NCI-H146 (cell line): Measurements from ENCODE around the gene DNLZ.
A peak's percentile ranks its signal among the peaks of the same experiment; 100 is the strongest.

ENCODE experiments used
- DNase-seq: peaks from one replicate; lab custom pipeline; 2025; lab: John Stamatoyannopoulos, UW

The DNLZ gene

GRCh38 chr9:136343121-136343883 lies 20.2 kb downstream of the DNLZ start:
- no peak for DNase-seq

DNA sequence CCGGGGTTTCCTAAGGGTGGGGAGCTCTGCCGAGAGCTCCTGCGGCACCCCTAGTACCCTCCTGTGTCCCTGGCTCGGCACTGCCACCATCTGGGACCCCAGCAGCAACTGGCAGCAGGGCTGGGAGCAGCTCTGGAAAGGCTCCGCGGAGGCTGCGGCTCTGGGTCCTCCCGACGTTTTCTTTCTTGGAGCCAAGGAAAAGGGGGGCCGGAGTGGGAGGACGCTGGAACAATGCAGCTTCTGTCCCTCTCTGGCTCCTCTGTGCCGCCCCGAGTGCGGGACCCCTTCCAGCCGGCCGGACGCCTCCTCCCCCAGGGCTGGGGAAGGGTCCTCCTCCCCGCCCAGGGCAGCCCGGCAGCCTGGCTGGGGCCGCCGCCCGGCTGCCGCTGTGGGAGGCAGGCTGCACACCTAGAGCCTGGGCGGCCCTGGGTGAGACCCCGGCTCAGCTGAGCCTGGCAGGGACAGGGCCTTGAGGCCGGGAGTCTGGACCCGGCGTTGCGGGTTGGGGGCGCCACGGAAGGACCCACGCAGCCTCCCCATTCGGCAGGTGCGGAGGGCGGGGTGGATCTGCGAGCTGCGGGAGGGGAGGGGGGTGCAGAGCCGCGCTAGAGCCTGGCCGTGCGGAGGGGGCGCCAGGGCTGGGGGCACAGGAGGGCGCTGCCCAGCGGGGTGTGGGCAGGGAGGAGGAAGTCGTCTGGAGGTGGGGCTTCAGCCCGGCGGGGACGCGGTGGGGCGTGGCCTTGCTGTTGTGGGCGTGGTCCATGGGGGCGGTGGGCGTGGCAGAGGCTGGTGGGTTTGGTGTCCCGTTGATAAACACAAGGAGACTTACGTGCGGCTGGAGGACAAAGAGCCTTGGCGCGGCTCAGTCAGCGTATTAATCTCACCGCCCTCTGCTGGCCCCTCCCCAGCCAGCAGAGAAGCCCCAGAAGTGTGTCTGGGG lies 21.1 kb downstream of the DNLZ start:
- no peak for DNase-seq

DNA sequence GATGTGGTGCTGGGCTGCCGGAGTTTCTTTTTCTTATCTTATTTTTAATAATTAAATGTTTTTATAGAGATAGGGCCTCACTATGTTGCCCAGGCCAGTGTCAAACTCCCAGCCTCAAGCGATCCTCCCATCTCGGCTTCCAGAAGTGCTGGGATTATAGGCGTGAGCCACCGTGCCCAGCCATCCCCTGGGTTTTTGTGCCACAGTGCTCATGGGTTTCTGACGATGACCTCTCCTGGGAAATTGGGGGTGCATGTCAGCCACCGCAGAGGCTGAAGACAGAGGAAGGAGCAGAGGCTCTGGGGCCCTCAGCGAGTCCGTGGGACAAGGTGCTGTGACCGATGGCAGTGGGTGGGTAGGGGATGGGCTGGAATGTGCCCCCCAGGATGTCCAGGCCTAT lies 21.8 kb downstream of the DNLZ start:
- no peak for DNase-seq

GRCh38 chr9:136341042-136341655 lies 22.4 kb downstream of the DNLZ start:
- DNase-seq = no peak

DNA sequence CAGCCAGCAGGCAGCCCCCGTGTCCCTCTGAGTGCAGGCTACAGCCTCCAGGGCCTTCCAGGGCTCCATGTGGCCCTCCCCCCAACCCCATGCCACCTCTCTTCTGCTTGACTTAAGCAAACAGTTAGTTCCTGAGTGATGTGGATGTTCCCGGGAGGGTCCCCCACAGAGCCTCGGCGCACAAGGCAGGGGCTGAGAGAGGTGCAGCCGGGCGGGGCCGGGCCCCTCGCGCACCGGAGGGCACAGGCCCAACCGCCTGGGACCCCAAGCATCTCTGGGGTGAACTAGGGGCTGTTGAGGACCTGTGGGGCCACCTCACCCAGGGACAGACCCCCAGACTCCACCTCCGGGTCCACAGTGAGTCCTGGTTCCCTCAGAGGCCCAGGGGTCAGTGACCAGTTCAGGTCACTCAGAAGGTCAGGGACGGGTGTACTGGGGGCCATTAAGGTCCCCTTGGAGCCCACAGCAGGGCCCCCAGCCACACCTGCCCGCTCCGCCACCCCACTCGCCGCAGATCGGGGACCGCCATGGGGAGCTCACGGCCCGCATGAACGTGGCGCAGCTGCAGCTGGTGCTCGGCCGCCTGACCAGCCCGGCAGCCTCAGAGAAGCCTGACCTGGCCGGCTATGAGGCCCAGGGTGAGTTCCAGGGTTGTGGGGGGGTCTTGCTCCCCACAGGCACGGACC lies 23.0 kb downstream of the DNLZ start:
- no peak for DNase-seq

- DNase-seq = no peak
Measured at GRCh38 chr9:136339958-136340310, 23.6 kb downstream of the DNLZ start.

- peak; percentile 18 for DNase-seq
Measured at GRCh38 chr9:136339173-136339957, 24.2 kb downstream of the DNLZ start.

DNA sequence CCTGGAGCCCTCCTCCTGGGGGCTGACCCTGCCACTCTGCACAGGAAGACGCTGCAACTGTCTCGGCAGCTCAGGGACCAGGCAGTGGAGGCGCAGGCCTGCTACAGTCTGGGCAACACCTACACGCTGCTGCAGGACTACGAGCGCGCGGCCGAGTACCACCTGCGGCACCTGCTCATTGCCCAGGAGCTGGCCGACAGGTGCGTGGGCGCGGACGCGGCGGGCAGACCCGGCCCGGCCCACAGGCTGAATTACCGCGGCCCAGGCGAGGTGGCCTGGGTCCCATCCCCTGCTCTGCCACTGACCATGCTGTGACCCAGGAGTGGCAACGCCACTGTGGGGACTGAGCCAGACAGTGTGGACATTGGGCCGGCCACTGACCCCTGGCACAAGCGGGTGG lies 25.0 kb downstream of the DNLZ start:
- DNase-seq = no peak

- no peak for DNase-seq
Measured at GRCh38 chr9:136337416-136338395, 25.8 kb downstream of the DNLZ start.

DNA sequence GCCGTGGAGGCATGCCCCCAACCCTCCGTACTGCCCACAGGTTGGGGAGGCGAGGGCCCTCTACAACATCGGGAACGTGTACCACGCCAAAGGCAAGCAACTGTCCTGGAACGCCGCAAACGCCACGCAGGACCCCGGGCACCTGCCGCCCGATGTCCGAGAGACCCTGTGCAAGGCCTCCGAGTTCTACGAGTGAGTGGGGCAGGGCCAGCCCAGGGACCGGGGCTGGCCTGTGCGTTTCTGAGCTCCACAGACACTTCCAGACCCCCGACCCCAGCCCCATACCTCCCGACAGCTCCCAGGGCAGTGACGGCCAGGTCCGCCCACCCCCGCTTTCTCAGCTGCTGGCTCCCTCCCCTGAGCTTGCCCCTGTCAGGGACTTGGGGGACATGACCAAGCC lies 26.7 kb downstream of the DNLZ start:
- DNase-seq = no peak

GRCh38 chr9:136336156-136336870 lies 27.2 kb downstream of the DNLZ start:
- no peak for DNase-seq

GRCh38 chr9:136335296-136336155 lies 28.0 kb downstream of the DNLZ start:
- no peak for DNase-seq

GRCh38 chr9:136334541-136334940 lies 29.0 kb downstream of the DNLZ start:
- DNase-seq = no peak

- no peak for DNase-seq
Measured at GRCh38 chr9:136333486-136333885, 30.1 kb downstream of the DNLZ start.

GRCh38 chr9:136333045-136333444 lies 30.5 kb downstream of the DNLZ start:
- DNase-seq = no peak

DNA sequence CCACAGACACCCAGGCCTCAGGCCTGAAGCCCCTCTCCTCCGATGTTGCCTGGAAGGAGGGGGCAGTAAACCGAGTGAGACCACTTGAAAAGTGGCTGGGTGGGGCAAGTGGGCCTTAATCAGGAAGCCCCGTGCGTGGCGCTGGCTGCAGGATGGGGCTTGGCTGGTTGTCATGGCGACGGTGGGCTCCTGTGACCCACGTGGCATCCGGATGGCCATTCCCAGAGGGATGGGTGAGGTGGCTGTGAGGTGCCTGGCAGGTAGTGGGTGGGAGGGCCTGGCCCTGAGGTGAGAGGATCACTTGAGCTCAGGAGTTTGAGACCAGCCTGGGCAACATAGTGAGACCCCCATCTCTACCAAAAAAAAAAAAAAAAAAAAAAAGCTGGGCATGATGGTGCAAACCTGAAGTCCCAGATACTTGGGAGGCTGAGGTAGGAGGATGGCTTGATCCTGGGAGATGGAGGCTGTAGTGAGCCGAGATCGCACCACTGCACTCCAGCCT lies 31.0 kb downstream of the DNLZ start:
- DNase-seq = no peak

GRCh38 chr9:136331556-136332481 lies 31.7 kb downstream of the DNLZ start:
- no peak for DNase-seq
